Left renal cortex interstitium (tissue), 4 donors: ENCODE measurements around the gene CKAP5. TPM values are rescaled to one million over a fixed set of nuclear protein-coding genes. Genes with fewer than 3 reads are reported as not detected.

Source experiments
- DNase-seq, 4 donors: peaks; one replicate each; pipeline ENCODE4 v3.0.0-alpha.2; 2013; ENCODE audit warnings: low read depth in 4 of 4, low spot score in 2 of 4, missing footprints in 1 of 4
- polyA plus RNA-seq, 4 donors: library from polyadenylated mRNA; unstranded; fragments of 120-200 nt; gene quantifications; one replicate each; pipeline ENCODE4 v1.2.1, GENCODE V29; 2013; ENCODE audit not compliant: insufficient read length in 4 of 4

Gene CKAP5
- polyA plus RNA-seq, 4 donors = 87.7 to 104 (median 94.5) TPM

DNA sequence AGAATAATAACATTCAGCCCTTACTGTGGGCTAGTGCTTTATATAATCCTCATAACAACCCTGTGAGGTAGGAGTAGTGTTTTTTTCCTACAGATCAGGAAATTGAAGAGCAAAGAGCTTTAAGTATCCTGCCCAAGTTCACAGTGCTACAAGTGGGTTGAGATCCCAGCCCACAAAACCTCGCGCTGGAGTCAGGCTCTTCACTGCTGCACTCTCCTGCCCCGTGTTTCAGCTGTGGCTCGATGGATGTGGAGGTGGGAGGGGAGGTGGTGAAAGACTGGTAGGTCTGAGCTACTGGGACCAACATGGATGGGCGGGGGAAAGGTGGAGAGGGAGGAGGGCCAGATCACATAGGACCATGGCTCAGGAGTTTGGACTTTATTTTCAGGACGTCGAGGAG is 139.2 kb downstream of the CKAP5 start:
- DNase-seq = no peak

GRCh38 chr11:46705070-46705688 is 140.9 kb downstream of the CKAP5 start:
- no peak for DNase-seq

GRCh38 chr11:46701078-46701654 is 144.9 kb downstream of the CKAP5 start:
- no peak for DNase-seq

- peak; percentile 97 to 99 (median 98) for DNase-seq
These were observed 145.6 kb downstream of the CKAP5 start, which contains the start of the genes ARHGAP1 and ZNF408 for GRCh38 chr11:46700241-46701077. Gene ARHGAP1, minus strand, starts transcription at chr11:46700619. Its CDS starts 4,512 bp downstream, at chr11:46696107. Gene ZNF408, plus strand, starts transcription at chr11:46701031. Its CDS starts 17 bp downstream, at chr11:46701048.

DNA sequence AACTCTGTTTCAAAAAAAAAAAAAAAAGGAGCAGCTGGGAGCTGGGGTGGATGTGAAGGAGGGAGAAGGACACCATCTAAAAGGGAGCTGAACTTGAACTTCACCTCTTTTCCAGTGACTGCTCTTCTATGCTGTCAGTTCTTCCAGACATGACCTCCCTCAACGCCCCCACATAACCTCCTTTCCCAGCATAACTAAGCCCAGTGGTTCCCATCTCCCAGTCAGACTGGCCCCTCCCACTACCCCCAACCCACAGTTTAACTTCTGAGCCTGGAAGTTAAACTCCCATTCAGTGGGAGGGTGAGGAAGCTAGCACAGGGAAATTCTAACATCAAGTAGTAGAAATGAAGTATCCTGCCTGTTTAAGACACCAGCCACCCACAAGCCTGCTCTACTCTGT is 147.5 kb downstream of the CKAP5 start:
- no peak for DNase-seq

DNA sequence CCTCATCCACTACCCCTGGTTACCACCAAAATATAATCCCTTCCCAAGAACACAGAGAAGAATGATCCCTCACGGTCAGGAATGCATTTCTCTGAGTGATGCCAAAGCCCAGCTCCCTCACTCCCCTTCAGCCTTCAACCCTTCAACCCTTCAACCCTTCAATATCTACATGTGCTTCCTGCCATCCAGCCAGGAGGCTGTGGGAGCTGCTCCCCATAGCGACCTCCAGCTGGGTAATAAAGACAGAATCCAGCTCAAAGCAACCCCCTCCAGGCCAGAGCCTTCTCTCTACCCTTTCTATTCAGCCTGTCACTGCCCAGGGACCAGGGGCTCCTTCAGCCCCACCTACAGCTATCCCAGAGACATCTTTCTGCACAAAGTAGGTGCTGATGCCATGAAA is 148.4 kb downstream of the CKAP5 start:
- no peak for DNase-seq

- DNase-seq = no peak
These were observed 148.8 kb downstream of the CKAP5 start for GRCh38 chr11:46697303-46697702.

DNA sequence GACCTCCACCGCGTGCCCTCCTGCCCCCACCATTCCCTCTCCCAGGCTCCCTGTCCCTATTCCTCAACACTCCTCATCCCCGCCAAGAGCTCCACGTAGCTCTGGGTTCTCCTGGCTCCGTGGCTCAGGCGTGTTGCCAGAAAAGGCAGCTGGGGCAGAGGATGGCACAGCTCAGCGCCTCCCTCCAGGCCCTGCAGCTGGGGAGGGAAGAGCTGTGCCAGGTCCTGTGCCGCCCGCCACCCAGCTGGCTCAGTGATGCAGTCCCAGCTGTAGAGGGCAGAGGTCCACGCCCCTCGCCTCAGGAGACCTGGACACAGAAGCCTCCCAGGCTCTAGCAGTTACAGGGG is 149.9 kb downstream of the CKAP5 start:
- DNase-seq = no peak

GRCh38 chr11:46695345-46696211 is 150.5 kb downstream of the CKAP5 start:
- no peak for DNase-seq

DNA sequence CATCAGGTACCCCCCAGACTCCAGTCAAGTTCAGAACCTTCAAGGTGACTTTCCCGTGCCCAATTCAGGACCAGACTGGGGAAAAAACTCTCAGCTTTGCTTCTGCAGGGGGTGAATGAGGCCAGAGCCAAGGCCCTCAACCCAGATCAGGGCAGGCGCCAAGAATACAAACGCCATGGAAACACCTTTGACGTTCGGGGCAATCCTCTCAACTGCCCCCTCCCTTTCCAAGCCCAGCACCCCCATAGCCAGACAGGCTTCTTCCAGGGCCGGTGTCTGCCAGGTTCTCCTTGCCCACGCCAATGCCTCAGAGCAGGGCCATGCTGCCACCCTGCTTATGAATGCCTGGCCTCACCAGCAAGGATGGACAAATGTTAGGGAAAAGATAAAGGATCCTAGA is 151.5 kb downstream of the CKAP5 start:
- no peak for DNase-seq

GRCh38 chr11:46694072-46694471 is 152.0 kb downstream of the CKAP5 start:
- DNase-seq = no peak

- DNase-seq = no peak
These were observed 152.5 kb downstream of the CKAP5 start for GRCh38 chr11:46693597-46694012.

Other genes starting within 250 kb of the CKAP5 start
- 1 to 10 TPM; 4.3 to 5.5 (median 5.1) TPM for gene HARBI1, start 229.1 kb downstream of the CKAP5 start, polyA plus RNA-seq
- gene ATG13, start 228.7 kb downstream of the CKAP5 start, polyA plus RNA-seq = 10 to 100 TPM; 62.8 to 82.3 (median 66.0) TPM
- 10 to 100 TPM; 46.0 to 62.3 (median 56.8) TPM for gene ARHGAP1, start 145.7 kb downstream of the CKAP5 start, polyA plus RNA-seq
- gene ZNF408, start 145.2 kb downstream of the CKAP5 start, polyA plus RNA-seq = 10 to 100 TPM in 2 of 4 donors, 1 to 10 TPM in 2; 7.6 to 13.6 (median 11.5) TPM
- 1 to 10 TPM in 1 of 4 donors, under 1 TPM in 3; 0.11 to 4.0 (median 0.33) TPM for gene F2, start 127.1 kb downstream of the CKAP5 start, polyA plus RNA-seq
- 10 to 100 TPM; 23.6 to 31.3 (median 28.6) TPM for gene LRP4, start 72.3 kb upstream of the CKAP5 start, polyA plus RNA-seq
- gene CSTPP1, start 90.5 kb upstream of the CKAP5 start, polyA plus RNA-seq = 10 to 100 TPM; 54.3 to 60.4 (median 57.0) TPM